Fibroblast of lung (primary cell): ENCODE measurements around the gene AGBL1. TPM values are rescaled to one million over a fixed set of nuclear protein-coding genes. Genes with fewer than 3 reads are reported as not detected.

Source experiments
- DNase-seq, 2 donors: peaks; one replicate each; pipeline versions ENCODE4 v3.0.0 to v3.0.0-alpha.2; 2010; ENCODE audit warnings: low read depth in 2 of 2
- H2AFZ ChIP-seq: 2 replicates; pipeline ENCODE4 v1.5.1; 2012; ENCODE audit warnings: low read length, control low read depth, inconsistent platforms
- H3K27ac ChIP-seq: 2 replicates; pipeline ENCODE4 v1.5.1; 2011; ENCODE audit warnings: low read length, control low read depth; ENCODE audit not compliant: insufficient read depth
- H3K27me3 ChIP-seq: 2 replicates; pipeline ENCODE4 v1.5.1; 2011; ENCODE audit warnings: mild to moderate bottlenecking, low read length; ENCODE audit not compliant: control insufficient read depth, insufficient read depth
- H3K36me3 ChIP-seq: 2 replicates; pipeline ENCODE4 v1.5.1; 2011; ENCODE audit warnings: low read length; ENCODE audit not compliant: control insufficient read depth, insufficient read depth
- H3K4me1 ChIP-seq: 2 replicates; pipeline ENCODE4 v1.5.1; 2011; ENCODE audit warnings: low read length; ENCODE audit not compliant: control insufficient read depth, insufficient read depth; ENCODE audit errors: extremely low read depth
- H3K4me2 ChIP-seq: 2 replicates; pipeline ENCODE4 v1.5.1; 2011; ENCODE audit warnings: low read length, control low read depth; ENCODE audit not compliant: insufficient read depth; ENCODE audit errors: extremely low read depth
- H3K4me3 ChIP-seq, 4 experiments: fragments of 200-600 bp in 1 of 4; sonication (generic) in 1 of 4; replicated peaks in 1 of 4; 2 replicates each; pipeline ENCODE4 v1.5.1; 2011 to 2016; ENCODE audit warnings: low read length in 4 of 4, low read depth in 3 of 4, mild to moderate bottlenecking in 3 of 4, control low read depth in 2 of 4, inconsistent platforms in 1 of 4, mixed read lengths in 1 of 4; ENCODE audit not compliant: insufficient read depth in 1 of 4; ENCODE audit errors: control extremely low read depth in 1 of 4
- H3K79me2 ChIP-seq: 2 replicates; pipeline ENCODE4 v1.5.1; 2012; ENCODE audit warnings: mild to moderate bottlenecking, low read length, inconsistent platforms; ENCODE audit not compliant: control insufficient read depth, insufficient read depth
- H3K9ac ChIP-seq: 2 replicates; pipeline ENCODE4 v1.5.1; 2011; ENCODE audit warnings: mild to moderate bottlenecking, low read length, control low read depth; ENCODE audit not compliant: insufficient read depth
- H3K9me3 ChIP-seq: 2 replicates; pipeline ENCODE4 v1.5.1; 2012; ENCODE audit warnings: low read depth, low read length; ENCODE audit not compliant: control insufficient read depth, insufficient read depth
- H4K20me1 ChIP-seq: 2 replicates; pipeline ENCODE4 v1.5.1; 2011; ENCODE audit warnings: low read length; ENCODE audit not compliant: control insufficient read depth, insufficient read depth; ENCODE audit errors: extremely low read depth
- EZH2 ChIP-seq: IDR thresholded peaks from 2 replicates; pipeline ENCODE4 v1.5.1; 2012; ENCODE audit warnings: low read length, control low read depth, mild to moderate bottlenecking; ENCODE audit errors: missing control alignments
- polyA plus RNA-seq, 2 donors: library from polyadenylated mRNA; depleted of rRNA in 1 of 2; stranded (reverse) in 1 of 2; unstranded in 1 of 2; fragments of >200 nt; gene quantifications; 2 replicates each; pipeline ENCODE4 v1.2.1, GENCODE V29; 2011 to 2012; ENCODE audit warnings: missing spikeins in 1 of 2
- total RNA-seq: library from RNA; depleted of rRNA; stranded (reverse); fragments of >200 nt; gene quantifications from 2 replicates; pipeline ENCODE4 v1.2.1, GENCODE V29; 2014
- TF ChIP-seq, protein P1 (sequence below), 2 donors: IDR thresholded peaks in 1 of 2; conservative IDR thresholded peaks in 1 of 2; 1 replicate in 1 of 2; 2 replicates in 1 of 2; pipeline ENCODE4 v1.5.1; 2011 to 2012; ENCODE audit warnings: low read length in 2 of 2, control low read depth in 1 of 2, inconsistent platforms in 1 of 2, low read depth in 1 of 2, mild to moderate bottlenecking in 1 of 2

The AGBL1 gene
- total and polyA plus RNA-seq, 2 donors (not counting 1 experiment from before 2014, with no cell fraction given) = not detected

DNA sequence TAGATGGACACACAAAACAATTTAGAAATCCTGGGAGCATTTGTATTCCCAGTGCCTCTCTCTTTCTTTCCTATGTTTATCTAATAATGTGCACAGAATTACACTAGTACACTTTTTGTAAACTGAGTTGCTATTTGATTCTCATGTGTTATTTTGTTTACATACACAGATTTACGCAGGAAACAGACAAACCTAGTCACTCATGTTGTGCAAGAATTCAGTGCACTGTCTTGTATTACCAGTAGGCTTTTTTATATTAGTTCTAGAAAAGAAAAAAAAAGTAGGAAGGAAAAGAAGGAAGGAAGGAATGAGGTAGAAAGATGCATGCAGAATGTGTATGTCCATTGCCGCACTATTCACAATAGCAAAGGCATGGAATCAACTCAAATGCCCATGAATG is 257.4 kb downstream of the AGBL1 start:
- Histone ChIP-seq H4K20me1 (no peaks in the 10 kb centered on the region), H3K79me2 (no peaks in the 10 kb centered on the region), H3K9me3 (no peaks in the 10 kb centered on the region), H3K27me3 (no peaks in the 10 kb centered on the region), H3K36me3 (no peaks in the 10 kb centered on the region), H2AFZ (no peak overlapping the region), H3K4me3 (no peak overlapping the region), H3K4me1 (no peaks in the 10 kb centered on the region), H3K27ac (no peak overlapping the region), H3K9ac (no peak overlapping the region), H3K4me2 (no peak overlapping the region)
- TF ChIP-seq, protein P1, sequence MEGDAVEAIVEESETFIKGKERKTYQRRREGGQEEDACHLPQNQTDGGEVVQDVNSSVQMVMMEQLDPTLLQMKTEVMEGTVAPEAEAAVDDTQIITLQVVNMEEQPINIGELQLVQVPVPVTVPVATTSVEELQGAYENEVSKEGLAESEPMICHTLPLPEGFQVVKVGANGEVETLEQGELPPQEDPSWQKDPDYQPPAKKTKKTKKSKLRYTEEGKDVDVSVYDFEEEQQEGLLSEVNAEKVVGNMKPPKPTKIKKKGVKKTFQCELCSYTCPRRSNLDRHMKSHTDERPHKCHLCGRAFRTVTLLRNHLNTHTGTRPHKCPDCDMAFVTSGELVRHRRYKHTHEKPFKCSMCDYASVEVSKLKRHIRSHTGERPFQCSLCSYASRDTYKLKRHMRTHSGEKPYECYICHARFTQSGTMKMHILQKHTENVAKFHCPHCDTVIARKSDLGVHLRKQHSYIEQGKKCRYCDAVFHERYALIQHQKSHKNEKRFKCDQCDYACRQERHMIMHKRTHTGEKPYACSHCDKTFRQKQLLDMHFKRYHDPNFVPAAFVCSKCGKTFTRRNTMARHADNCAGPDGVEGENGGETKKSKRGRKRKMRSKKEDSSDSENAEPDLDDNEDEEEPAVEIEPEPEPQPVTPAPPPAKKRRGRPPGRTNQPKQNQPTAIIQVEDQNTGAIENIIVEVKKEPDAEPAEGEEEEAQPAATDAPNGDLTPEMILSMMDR (conservative IDR thresholded peaks at IDR 0.05 in 1 of 2, IDR thresholded peaks at IDR 0.05 in 1 of 2; ENCODE audit: low read depth in 1 of 2, low read length in 2 of 2) = no peak
- TF ChIP-seq EZH2 = no peak
- DNase-seq = no peak

DNA sequence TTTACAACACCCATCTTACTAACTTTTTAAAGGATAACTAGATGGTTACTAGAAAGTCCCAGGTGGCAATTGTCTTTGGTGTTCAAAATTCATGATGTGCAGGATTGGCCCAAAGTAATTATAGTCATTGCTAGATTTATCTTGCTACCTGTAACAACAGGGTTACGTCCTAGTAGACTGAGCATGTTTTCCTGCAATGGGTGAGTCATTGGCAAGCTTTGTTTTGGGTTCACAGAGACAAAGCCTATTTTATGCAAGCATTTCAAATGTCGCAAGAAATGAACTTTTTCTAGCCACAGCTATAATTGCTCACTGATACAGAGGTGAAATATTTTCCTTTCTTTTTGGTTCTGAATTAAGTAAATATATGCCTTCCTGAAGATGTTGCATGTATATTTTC is 267.6 kb downstream of the AGBL1 start:
- H3K27me3 ChIP-seq = no peaks in the 10 kb centered on the region
- H3K36me3 ChIP-seq = no peaks in the 10 kb centered on the region
- H4K20me1 ChIP-seq = no peaks in the 10 kb centered on the region
- peak in 1 of 2 donors; percentile 38 for DNase-seq
- TF ChIP-seq, protein P1 (conservative IDR thresholded peaks at IDR 0.05 in 1 of 2, IDR thresholded peaks at IDR 0.05 in 1 of 2; ENCODE audit: low read depth in 1 of 2, low read length in 2 of 2) = no peak
- no peak for TF ChIP-seq EZH2
- no peak overlapping the region for H3K4me3 ChIP-seq
- H3K4me2 ChIP-seq = no peak overlapping the region
- no peak overlapping the region for H3K9ac ChIP-seq
- no peaks in the 10 kb centered on the region for H3K4me1 ChIP-seq
- no peak overlapping the region for H2AFZ ChIP-seq
- no peak overlapping the region for H3K27ac ChIP-seq
- no peaks in the 10 kb centered on the region for H3K9me3 ChIP-seq
- no peaks in the 10 kb centered on the region for H3K79me2 ChIP-seq

DNA sequence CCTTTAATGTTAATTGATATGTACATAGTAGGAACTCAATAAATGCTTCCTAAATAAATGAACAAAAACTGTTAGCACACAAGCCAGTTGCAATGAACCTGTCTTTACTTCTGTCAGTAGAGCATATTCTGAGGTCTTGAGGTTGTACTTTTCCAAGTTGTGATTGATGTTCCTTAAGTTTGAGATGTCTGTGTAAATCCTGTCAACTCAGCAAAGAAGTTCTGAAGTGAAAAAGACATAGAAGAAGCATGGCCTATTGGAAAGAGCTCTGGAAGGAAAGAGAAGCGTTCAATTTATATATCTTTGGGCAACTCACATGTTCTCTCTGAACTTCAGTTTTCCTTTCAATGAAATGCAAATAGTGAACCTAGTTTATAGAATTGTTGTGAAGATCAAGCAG is 269.9 kb downstream of the AGBL1 start:
- no peak for DNase-seq
- H3K36me3 ChIP-seq = no peaks in the 10 kb centered on the region
- TF ChIP-seq EZH2 = no peak
- TF ChIP-seq, protein P1 (conservative IDR thresholded peaks at IDR 0.05 in 1 of 2, IDR thresholded peaks at IDR 0.05 in 1 of 2; ENCODE audit: low read depth in 1 of 2, low read length in 2 of 2) = no peak
- H3K4me3 ChIP-seq = no peak overlapping the region
- no peaks in the 10 kb centered on the region for H3K4me1 ChIP-seq
- H3K79me2 ChIP-seq = no peaks in the 10 kb centered on the region
- no peak overlapping the region for H3K27ac ChIP-seq
- no peaks in the 10 kb centered on the region for H3K9me3 ChIP-seq
- H3K27me3 ChIP-seq = no peaks in the 10 kb centered on the region
- no peak overlapping the region for H2AFZ ChIP-seq
- H3K9ac ChIP-seq = no peak overlapping the region
- H3K4me2 ChIP-seq = no peak overlapping the region
- no peaks in the 10 kb centered on the region for H4K20me1 ChIP-seq
